ENCODE results near the gene GRIK5.

GRIK5 gene

GRCh38 chr19:42090672-42091071 is 20.7 kb upstream of the GRIK5 start:
- no peak overlapping the region for H3K4me3 ChIP-seq
- TF ChIP-seq, protein P1, sequence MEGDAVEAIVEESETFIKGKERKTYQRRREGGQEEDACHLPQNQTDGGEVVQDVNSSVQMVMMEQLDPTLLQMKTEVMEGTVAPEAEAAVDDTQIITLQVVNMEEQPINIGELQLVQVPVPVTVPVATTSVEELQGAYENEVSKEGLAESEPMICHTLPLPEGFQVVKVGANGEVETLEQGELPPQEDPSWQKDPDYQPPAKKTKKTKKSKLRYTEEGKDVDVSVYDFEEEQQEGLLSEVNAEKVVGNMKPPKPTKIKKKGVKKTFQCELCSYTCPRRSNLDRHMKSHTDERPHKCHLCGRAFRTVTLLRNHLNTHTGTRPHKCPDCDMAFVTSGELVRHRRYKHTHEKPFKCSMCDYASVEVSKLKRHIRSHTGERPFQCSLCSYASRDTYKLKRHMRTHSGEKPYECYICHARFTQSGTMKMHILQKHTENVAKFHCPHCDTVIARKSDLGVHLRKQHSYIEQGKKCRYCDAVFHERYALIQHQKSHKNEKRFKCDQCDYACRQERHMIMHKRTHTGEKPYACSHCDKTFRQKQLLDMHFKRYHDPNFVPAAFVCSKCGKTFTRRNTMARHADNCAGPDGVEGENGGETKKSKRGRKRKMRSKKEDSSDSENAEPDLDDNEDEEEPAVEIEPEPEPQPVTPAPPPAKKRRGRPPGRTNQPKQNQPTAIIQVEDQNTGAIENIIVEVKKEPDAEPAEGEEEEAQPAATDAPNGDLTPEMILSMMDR (IDR thresholded peaks at IDR 0.05), result no peak
- DNase-seq (ENCODE audit: low spot score), result no peak
- H3K27ac ChIP-seq, result no peak overlapping the region

- no peak for DNase-seq (ENCODE audit: low spot score)
- Histone ChIP-seq H3K27ac (no peak overlapping the region), H3K4me3 (no peak overlapping the region)
- TF ChIP-seq, protein P1 (IDR thresholded peaks at IDR 0.05), result no peak
Measured at GRCh38 chr19:42089772-42090171, 19.8 kb upstream of the GRIK5 start.

- Histone ChIP-seq H3K27ac (peak overlapping the region in 1 of 2 donors; percentile 45), H3K4me3 (no peak overlapping the region)
- DNase-seq (ENCODE audit: low spot score), result no peak
- TF ChIP-seq, protein P1 (IDR thresholded peaks at IDR 0.05), result no peak
Measured at GRCh38 chr19:42089191-42089750, 19.3 kb upstream of the GRIK5 start.

DNA sequence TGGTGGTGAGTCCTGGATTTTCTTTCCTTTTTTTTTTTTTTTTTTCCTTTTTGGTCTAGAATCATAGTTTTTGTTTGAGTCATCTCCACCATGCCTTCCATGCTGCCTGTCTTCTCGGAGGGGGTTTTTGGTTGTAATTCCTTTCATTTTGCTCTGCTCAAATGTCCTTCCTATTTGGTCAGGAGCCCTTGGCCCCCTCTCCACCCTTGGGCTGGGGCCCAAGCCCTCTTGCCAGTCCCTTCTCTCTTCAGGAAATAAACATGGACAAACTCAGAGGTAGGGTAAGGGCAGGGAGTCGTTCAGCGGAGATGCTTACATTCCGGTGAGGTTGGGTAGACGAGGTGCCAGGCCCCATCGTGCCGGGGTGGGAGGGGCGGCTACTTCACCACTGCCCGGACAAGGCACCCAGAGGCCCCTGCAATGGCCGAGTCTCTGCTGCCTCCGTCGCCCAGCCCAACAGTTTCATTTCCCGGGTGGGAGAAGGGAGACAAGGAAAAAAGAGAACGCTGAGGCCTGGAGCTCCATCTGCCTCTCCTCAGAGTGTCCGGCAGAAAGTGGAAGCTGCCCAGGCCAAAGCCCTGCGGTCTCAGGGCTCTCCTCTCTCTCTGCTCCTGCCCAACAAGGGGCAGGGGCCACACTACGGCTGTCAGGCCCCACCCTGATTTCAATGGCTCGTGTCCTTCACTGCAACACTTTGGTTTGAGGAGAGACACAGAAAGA is 18.6 kb upstream of the GRIK5 start:
- H3K27ac ChIP-seq, result peak overlapping the region in 1 of 2 donors; percentile 45
- H3K4me3 ChIP-seq, result no peak overlapping the region
- TF ChIP-seq, protein P1 (IDR thresholded peaks at IDR 0.05), result no peak
- DNase-seq (ENCODE audit: low spot score), result no peak

GRCh38 chr19:42086770-42087550 is 17.0 kb upstream of the GRIK5 start:
- Histone ChIP-seq H3K4me3 (no peak overlapping the region), H3K27ac (no peak overlapping the region)
- no peak for DNase-seq (ENCODE audit: low spot score)
- TF ChIP-seq, protein P1 (IDR thresholded peaks at IDR 0.05), result no peak

DNA sequence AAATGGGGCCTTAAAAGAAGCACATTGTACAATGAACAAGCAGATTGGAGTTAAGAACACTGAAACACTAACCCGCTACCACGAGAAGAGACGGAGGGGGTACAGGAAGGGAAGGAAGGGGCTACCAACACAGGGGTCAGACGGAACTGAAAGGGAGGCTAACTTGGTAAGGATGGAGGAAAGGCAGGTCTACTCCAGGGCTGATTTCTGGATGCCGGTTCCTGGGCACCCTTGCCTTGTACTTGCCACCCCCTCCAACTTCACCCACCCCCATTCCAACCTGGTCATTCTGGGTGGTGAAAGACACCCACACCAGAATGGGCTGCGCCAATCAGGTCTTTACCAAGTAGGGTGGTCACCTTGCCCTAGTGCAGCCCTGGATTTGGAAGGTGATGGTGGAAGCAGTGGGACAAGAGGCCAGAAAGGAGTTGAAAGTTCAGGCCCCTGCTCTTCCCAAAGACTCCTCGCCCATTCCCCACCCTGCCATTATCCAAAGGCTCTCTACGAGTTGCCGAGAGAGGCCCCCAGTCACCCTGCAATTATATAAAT is 16.3 kb upstream of the GRIK5 start:
- TF ChIP-seq, protein P1 (IDR thresholded peaks at IDR 0.05), result no peak
- Histone ChIP-seq H3K4me3 (no peak overlapping the region), H3K27ac (no peak overlapping the region)
- DNase-seq (ENCODE audit: low spot score), result no peak
